ENCODE results near the gene DLGAP1.

The DLGAP1 gene

DNA sequence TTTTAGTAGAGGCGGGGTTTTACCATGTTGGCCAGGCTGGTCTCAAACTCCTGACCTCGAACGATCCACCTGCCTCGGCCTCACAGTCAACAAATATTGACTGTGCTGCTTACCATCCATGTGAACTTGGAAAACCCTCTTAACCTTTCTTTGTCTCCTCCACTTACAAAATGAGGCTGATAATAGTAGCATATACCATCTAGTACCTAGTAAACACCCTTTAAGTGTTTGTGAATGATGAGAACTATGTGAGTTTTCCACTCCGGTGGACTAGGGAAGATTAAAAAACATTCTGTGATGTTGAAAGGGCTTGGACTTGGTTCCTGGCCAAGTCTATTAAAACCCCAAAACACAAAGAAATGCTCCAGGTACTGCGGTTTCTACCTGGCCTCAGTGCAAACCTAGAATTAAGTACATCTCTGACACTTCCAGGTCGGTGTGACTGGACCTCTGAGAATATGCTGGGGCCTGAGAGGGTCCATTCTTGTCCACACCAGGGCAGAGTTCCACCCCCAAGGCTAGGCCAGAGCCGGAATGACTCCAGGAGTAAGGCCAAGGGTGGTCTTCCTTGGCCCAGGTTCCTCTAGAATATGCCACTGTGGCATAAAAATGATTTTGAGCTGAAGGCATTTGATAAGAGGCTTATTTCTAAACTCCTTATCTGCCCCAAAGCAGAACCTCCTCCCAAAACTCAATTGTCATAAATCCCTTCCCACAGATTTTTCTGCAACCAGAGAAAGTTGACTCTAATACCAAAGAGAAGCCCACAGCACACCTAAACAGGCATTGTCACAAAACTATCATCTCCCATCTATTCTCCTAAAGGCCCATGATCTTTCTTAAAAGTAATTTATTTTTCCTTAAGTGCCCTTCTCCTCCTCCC is 787.6 kb downstream of the DLGAP1 start:
- H3K4me1 ChIP-seq (ENCODE audit: control insufficient read depth in 1 of 2, insufficient read depth in 2 of 2, low read length in 2 of 2): peaks cover 0 to 13% of the 10 kb centered on the region in 2 donors
- no peak overlapping the region for H3K4me3 ChIP-seq (ENCODE audit: low read depth in 1 of 2, low read length in 2 of 2)
- H3K27ac ChIP-seq (ENCODE audit: low read length): no peak overlapping the region
- no peaks in the 10 kb centered on the region for H3K27me3 ChIP-seq (ENCODE audit: low read depth, low read length)
- no peaks in the 10 kb centered on the region for H3K9me3 ChIP-seq (ENCODE audit: control insufficient read depth in 1 of 2, low read length in 2 of 2)
- no peaks in the 10 kb centered on the region for H3K36me3 ChIP-seq (ENCODE audit: control insufficient read depth in 1 of 2, insufficient read depth in 2 of 2, low read length in 2 of 2)

- peaks cover 0 to 13% of the 10 kb centered on the region in 2 donors for H3K4me1 ChIP-seq (ENCODE audit: control insufficient read depth in 1 of 2, insufficient read depth in 2 of 2, low read length in 2 of 2)
- no peaks in the 10 kb centered on the region for H3K27me3 ChIP-seq (ENCODE audit: low read depth, low read length)
- H3K9me3 ChIP-seq (ENCODE audit: control insufficient read depth in 1 of 2, low read length in 2 of 2): no peaks in the 10 kb centered on the region
- no peak overlapping the region for H3K27ac ChIP-seq (ENCODE audit: low read length)
- H3K4me3 ChIP-seq (ENCODE audit: low read depth in 1 of 2, low read length in 2 of 2): no peak overlapping the region
- H3K36me3 ChIP-seq (ENCODE audit: control insufficient read depth in 1 of 2, insufficient read depth in 2 of 2, low read length in 2 of 2): no peaks in the 10 kb centered on the region
These were observed 788.4 kb downstream of the DLGAP1 start for GRCh38 chr18:3666526-3667254.

GRCh38 chr18:3665780-3666525 is 789.2 kb downstream of the DLGAP1 start:
- peak overlapping the region; percentile 21 to 49 for H3K4me3 ChIP-seq (ENCODE audit: low read depth in 1 of 2, low read length in 2 of 2)
- H3K36me3 ChIP-seq (ENCODE audit: control insufficient read depth in 1 of 2, insufficient read depth in 2 of 2, low read length in 2 of 2): no peaks in the 10 kb centered on the region
- no peaks in the 10 kb centered on the region for H3K27me3 ChIP-seq (ENCODE audit: low read depth, low read length)
- peaks cover 0 to 13% of the 10 kb centered on the region in 2 donors for H3K4me1 ChIP-seq (ENCODE audit: control insufficient read depth in 1 of 2, insufficient read depth in 2 of 2, low read length in 2 of 2)
- peak overlapping the region; percentile 69 for H3K27ac ChIP-seq (ENCODE audit: low read length)
- H3K9me3 ChIP-seq (ENCODE audit: control insufficient read depth in 1 of 2, low read length in 2 of 2): no peaks in the 10 kb centered on the region

GRCh38 chr18:3665204-3665603 is 789.9 kb downstream of the DLGAP1 start:
- Histone ChIP-seq H3K4me3 (ENCODE audit: low read depth in 1 of 2, low read length in 2 of 2) (peak overlapping the region in 1 of 2 donors; percentile 49), H3K27me3 (ENCODE audit: low read depth, low read length) (no peaks in the 10 kb centered on the region), H3K36me3 (ENCODE audit: control insufficient read depth in 1 of 2, insufficient read depth in 2 of 2, low read length in 2 of 2) (no peaks in the 10 kb centered on the region), H3K27ac (ENCODE audit: low read length) (peak overlapping the region; percentile 69), H3K9me3 (ENCODE audit: control insufficient read depth in 1 of 2, low read length in 2 of 2) (no peaks in the 10 kb centered on the region), H3K4me1 (ENCODE audit: control insufficient read depth in 1 of 2, insufficient read depth in 2 of 2, low read length in 2 of 2) (peaks cover 0 to 13% of the 10 kb centered on the region in 2 donors)

GRCh38 chr18:3664563-3665178 is 790.4 kb downstream of the DLGAP1 start:
- no peak overlapping the region for H3K27ac ChIP-seq (ENCODE audit: low read length)

GRCh38 chr18:3663870-3664512 is 791.1 kb downstream of the DLGAP1 start:
- Histone ChIP-seq H3K36me3 (ENCODE audit: control insufficient read depth in 1 of 2, insufficient read depth in 2 of 2, low read length in 2 of 2) (no peaks in the 10 kb centered on the region), H3K9me3 (ENCODE audit: control insufficient read depth in 1 of 2, low read length in 2 of 2) (no peaks in the 10 kb centered on the region), H3K4me3 (ENCODE audit: low read depth in 1 of 2, low read length in 2 of 2) (no peak overlapping the region), H3K27ac (ENCODE audit: low read length) (no peak overlapping the region), H3K4me1 (ENCODE audit: control insufficient read depth in 1 of 2, insufficient read depth in 2 of 2, low read length in 2 of 2) (peaks cover 0 to 13% of the 10 kb centered on the region in 2 donors), H3K27me3 (ENCODE audit: low read depth, low read length) (no peaks in the 10 kb centered on the region)

More at GRCh38 chr18:3664563-3665178, 790.4 kb downstream of the DLGAP1 start:
- Histone ChIP-seq H3K9me3 (ENCODE audit: control insufficient read depth in 1 of 2, low read length in 2 of 2) (no peaks in the 10 kb centered on the region), H3K27me3 (ENCODE audit: low read depth, low read length) (no peaks in the 10 kb centered on the region), H3K4me1 (ENCODE audit: control insufficient read depth in 1 of 2, insufficient read depth in 2 of 2, low read length in 2 of 2) (peaks cover 0 to 13% of the 10 kb centered on the region in 2 donors), H3K36me3 (ENCODE audit: control insufficient read depth in 1 of 2, insufficient read depth in 2 of 2, low read length in 2 of 2) (no peaks in the 10 kb centered on the region), H3K4me3 (ENCODE audit: low read depth in 1 of 2, low read length in 2 of 2) (no peak overlapping the region)

DNA sequence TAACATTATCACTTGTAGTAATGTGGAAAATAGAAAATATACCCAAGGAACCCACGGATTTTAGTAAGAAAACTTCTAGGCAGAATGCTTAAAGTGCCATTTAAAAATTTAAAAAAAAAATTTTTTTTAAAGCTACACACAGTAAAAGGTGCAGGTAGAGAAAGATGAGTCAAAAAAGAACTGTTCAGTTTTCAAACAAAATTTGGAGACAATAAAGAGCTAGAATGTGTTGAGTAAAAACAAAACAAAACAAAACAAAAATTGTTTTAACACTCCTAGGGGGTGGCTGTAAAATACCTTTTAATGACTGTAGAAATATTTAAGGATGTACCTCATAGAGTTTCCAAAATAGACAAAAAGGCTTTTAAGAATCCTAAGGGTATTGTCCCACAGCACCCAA is 793.1 kb downstream of the DLGAP1 start:
- H3K27ac ChIP-seq (ENCODE audit: low read length): no peak overlapping the region
- H3K4me1 ChIP-seq (ENCODE audit: control insufficient read depth in 1 of 2, insufficient read depth in 2 of 2, low read length in 2 of 2): peaks cover 0 to 13% of the 10 kb centered on the region in 2 donors
- no peaks in the 10 kb centered on the region for H3K27me3 ChIP-seq (ENCODE audit: low read depth, low read length)
- H3K36me3 ChIP-seq (ENCODE audit: control insufficient read depth in 1 of 2, insufficient read depth in 2 of 2, low read length in 2 of 2): no peaks in the 10 kb centered on the region
- H3K4me3 ChIP-seq (ENCODE audit: low read depth in 1 of 2, low read length in 2 of 2): no peak overlapping the region
- no peaks in the 10 kb centered on the region for H3K9me3 ChIP-seq (ENCODE audit: control insufficient read depth in 1 of 2, low read length in 2 of 2)

GRCh38 chr18:3660739-3661515 is 794.2 kb downstream of the DLGAP1 start:
- no peaks in the 10 kb centered on the region for H3K9me3 ChIP-seq (ENCODE audit: control insufficient read depth in 1 of 2, low read length in 2 of 2)
- peaks cover 0 to 9% of the 10 kb centered on the region in 2 donors for H3K4me1 ChIP-seq (ENCODE audit: control insufficient read depth in 1 of 2, insufficient read depth in 2 of 2, low read length in 2 of 2)
- peak overlapping the region; percentile 65 for H3K27ac ChIP-seq (ENCODE audit: low read length)
- no peaks in the 10 kb centered on the region for H3K27me3 ChIP-seq (ENCODE audit: low read depth, low read length)
- no peaks in the 10 kb centered on the region for H3K36me3 ChIP-seq (ENCODE audit: control insufficient read depth in 1 of 2, insufficient read depth in 2 of 2, low read length in 2 of 2)
- H3K4me3 ChIP-seq (ENCODE audit: low read depth in 1 of 2, low read length in 2 of 2): no peak overlapping the region

GRCh38 chr18:3658529-3658928 is 796.6 kb downstream of the DLGAP1 start:
- Histone ChIP-seq H3K4me3 (ENCODE audit: low read depth in 1 of 2, low read length in 2 of 2) (no peak overlapping the region), H3K36me3 (ENCODE audit: control insufficient read depth in 1 of 2, insufficient read depth in 2 of 2, low read length in 2 of 2) (no peaks in the 10 kb centered on the region), H3K9me3 (ENCODE audit: control insufficient read depth in 1 of 2, low read length in 2 of 2) (no peaks in the 10 kb centered on the region), H3K27ac (ENCODE audit: low read length) (no peak overlapping the region), H3K27me3 (ENCODE audit: low read depth, low read length) (no peaks in the 10 kb centered on the region), H3K4me1 (ENCODE audit: control insufficient read depth in 1 of 2, insufficient read depth in 2 of 2, low read length in 2 of 2) (no peaks in the 10 kb centered on the region)

All from muscle layer of duodenum (tissue), 2 donors.